Midbrain (tissue), 1 donor: ENCODE measurements around the gene AKR1B15.

Experiments
- DNase-seq: peaks from one replicate; lab custom pipeline; 2025; lab: John Stamatoyannopoulos, UW

The AKR1B15 gene

DNA sequence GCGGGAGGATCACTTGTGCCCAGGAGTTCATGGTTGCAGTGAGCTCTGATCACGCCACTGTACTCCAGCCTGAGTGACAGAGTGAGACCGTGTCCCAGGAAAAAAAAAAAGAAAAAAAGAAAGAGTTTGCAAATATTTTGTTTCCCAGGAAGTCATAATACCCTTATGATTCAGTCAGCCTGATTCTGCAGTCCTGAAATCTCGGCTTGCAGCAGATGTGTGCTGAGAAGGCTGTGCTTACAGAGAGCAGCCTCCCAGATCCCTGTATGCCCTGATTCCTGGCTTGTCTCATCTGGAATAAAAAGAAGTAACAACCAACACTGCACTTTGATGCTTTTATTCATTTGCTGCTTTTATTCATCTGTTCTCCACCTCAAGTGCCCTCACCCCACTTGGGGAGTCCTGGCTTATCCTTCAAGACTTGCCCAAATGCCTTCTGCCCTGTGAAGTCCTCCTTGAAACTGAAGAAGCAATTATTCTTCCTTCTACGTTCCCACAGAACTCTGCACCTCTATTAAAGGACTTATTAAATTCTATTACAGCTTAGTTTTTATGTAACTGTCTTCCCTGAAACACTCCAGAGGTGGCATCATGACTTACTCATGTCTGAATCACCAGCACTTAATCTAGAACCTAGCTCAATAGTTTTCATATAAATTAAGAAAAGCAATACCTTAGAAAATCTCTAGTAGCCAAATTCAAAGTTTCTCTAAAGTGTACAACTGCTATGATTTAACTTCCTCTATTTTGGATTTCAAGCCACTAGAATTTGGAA lies 70.0 kb downstream of the AKR1B15 start:
- no peak for DNase-seq

DNA sequence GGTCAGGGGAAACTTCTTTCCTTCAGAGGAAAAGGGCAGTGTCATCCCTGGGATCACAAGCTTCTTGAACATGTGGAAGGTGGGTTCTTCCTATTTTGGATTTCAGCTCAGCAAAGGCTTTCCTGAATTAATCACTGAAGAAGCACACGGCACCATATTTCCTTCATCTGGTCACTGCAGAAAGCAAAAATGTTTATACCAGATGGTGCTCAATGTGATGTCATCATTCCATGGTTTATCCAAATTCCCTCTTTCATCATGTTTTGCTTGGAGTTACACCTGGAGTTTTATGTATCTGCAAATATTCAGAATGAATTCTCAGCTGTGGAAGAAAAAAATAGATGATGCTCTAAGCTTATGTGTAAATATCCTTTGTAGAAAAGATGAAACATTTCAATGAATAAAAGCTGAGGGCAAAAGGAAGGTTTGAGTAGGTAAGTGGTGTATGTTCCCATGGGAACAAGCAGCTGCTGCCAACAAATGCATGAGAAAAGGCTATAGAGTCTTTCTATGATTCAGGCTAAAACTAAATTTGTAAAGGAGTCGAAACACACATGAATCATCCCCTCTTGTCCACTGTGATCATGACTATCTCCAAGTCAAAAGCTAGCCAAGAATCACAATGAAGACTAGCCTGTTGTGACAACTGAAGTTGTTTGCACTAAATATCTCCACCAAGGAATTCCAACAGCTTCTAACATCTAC lies 70.9 kb downstream of the AKR1B15 start:
- no peak for DNase-seq

DNA sequence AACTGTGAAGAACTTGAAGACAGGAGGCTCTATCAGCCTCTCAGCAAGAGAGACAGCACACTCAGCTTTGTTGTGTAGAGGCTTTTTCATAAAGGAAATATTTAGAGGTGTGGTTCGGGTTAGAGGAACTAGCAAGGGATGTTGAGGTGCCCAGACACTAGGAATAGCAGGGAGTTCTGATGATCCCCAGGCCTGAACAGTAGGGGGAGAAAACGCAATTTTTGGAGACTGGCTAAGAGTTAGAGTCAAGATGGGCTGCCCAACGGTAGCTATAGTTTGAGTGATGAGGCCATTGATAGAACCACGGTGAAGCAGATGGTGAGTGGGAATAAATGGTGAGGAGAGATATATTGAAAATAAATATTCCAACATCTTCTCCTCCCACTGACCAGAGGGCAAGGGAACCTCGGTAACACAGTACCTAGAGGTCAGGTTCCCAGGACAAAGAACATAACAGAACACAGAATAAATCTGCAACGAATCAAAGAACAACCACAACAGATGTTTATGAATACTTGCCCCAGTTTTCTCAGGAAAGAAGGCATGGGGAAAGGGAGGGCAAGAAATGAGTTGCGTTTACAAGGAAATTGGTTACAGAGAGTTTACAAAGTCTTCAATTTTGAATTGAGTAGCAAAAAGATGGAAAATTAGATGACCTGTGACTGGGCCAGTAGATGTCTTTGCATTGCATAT lies 73.5 kb downstream of the AKR1B15 start:
- no peak for DNase-seq

DNA sequence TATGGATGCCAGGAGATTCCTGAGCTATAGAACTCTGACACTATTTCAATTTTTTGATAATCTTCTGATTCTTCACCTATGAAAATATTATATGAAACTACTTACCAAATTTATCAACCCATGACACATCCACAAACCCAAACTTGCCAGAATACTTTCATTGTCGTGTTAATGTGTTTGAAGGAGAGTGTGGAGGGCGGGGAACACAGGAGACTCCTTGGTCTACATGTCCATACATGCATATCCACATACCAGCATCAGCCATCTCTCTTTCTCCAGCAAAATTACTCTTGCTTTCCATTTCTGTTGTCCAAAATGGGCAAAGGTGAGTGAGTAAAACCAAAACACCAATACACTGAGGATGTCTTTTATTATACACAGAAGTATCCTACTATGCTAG lies 74.3 kb downstream of the AKR1B15 start:
- no peak for DNase-seq

DNA sequence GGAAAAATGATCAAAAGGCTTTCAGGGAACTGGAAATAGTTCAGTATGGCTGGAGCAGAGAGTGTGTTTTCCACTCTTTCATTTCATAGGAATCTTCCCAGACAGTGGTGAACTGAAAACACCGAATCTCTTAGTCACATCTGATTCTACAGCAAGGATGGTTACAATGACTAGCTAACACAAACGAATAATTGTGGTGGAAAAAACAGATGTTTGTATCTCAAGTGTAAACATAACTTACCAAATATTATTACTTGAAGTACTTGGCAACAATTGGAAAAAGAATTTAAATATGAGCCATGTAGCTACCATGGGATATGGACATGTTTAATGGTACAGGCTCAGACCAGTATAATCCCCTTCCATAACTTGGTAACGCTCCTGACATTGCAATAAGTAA lies 76.6 kb downstream of the AKR1B15 start:
- DNase-seq = no peak

DNA sequence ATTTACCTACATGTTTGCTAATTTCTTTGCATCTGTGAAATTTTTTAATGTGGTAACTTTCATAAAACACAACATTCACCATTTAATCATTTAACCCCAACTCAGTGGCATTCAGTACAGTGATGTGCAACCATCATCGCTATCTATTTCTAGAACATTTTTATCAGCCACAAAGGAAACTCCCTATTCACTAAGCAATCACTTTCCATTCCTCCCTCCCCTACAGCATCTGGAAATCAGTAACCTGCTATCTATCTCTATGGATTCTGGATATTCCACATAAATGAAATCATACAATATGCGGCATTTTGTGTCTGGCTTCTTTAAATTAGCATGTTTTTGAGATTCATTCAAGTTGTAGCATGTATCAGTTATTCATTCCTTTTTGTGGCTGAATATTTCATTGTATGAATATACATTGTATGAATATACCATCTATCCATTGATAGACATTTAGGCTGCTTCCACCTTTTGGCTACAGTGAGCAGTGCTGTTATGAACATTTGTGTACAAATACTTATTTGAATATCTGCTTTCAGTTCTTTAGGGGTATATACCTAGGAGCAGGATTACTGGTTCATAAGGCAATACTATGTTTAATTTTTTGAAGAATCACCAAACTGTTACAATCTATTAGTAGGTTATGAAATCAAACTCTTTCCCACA lies 78.3 kb downstream of the AKR1B15 start:
- DNase-seq = no peak

DNA sequence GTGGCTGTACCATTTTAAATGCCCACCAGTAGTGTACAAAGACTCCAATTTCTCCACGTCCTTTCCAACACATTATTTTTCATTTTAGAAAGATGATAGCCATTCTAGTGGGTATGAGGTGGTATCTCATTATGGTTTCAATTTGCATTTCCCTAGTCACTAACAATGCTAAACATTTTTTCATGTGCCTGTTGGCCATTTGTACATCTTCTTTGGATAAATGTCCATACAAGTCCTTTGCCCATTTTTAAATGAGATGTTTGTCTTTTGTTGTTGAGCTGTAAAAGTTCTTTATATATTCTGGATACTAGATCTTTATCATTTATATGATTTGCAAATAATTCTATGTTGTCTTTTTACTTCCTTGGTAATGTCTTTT lies 78.9 kb downstream of the AKR1B15 start:
- DNase-seq = no peak

DNA sequence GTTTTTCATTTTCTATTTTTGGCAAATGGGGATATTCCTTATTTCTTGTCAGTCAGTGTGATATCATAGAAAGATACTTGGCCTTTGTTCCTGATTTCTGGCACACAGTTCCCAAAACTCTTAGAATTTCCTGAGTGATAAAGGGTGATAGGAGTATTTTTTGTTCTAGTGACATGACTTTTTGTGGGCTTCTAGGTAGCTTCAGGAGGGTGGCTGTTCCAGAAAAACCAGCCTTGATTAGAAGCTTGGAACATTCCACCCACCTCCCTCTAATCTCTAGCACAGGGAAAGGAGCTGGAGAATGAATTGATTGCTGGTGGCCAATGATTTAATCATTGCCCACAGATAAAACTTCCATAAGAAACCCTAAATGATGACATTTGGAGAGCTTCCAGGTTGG lies 80.5 kb downstream of the AKR1B15 start:
- DNase-seq = no peak
